ENCODE results near the gene SETD1B. TPM values are rescaled to one million over a fixed set of nuclear protein-coding genes. Genes with fewer than 3 reads are reported as not detected.

The SETD1B gene
- total RNA-seq, 2 experiments from 2014 or later: 13.3 TPM

DNA sequence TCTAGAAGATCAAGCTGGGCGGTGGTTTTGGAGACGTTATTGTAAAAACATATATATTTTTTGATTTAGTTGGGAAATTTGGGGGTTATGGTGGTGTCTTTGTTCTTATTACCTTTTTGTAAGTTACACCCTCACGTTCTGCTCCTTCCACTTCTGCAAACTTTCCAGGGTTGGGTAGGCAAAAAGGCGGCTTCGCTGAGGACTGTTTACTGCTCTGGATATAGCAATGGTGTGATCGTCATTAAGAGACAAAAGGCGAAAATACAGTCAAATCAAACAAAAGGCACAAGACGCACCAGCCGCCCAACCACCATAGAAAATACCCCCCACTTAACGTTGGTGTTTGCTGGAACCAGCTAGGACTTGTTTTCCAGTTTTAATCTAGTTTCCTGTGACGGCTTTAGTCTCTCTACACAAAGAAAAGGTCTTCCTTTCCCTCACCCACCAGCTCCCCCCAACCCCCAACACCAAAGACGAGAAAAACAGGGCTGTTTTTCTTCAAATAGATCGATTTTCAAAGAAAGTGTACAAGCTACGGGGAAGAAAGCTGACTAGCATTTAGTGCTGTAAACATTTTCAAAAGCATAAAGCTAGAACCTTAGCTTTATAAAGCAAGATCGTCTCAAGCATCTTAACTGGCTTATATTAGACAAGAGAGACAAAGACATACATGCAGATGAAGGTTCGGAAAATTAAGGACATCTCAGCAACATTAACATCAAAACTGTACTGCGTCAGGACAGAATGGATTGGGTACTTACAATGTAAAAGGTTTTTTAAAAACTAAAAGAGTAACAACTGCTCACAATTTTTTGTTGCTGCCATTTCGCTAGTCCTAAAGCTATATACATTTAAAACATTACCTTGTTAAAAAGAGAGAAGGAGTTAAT lies 2.0 kb upstream of the SETD1B start:
- ATAC-seq (no peak), DNase-seq (peak; percentile 60)
- H3K27me3 Mint-ChIP-seq: no peaks in the 10 kb centered on the region
- ChIA-PET POLR2A (interaction anchor here (0.7 to 30.9 kb wide), 12 partner anchors 1 to 1601 kb away, joined by 3 to 683 read pairs (median 4); partner anchors contain the start of genes ORAI1, PSMD9, RHOF and RPLP0), CTCF (interaction anchor here (1.0 to 15.4 kb wide), 7 partner anchors 5 to 87 kb away, joined by 3 to 698 read pairs (median 10); partner anchors contain the start of genes PSMD9, RHOF and SETD1B)
- peaks cover 26% of the 10 kb centered on the region for H3K4me1 Mint-ChIP-seq (ENCODE audit: low read depth)
- TF ChIP-seq, protein P1, sequence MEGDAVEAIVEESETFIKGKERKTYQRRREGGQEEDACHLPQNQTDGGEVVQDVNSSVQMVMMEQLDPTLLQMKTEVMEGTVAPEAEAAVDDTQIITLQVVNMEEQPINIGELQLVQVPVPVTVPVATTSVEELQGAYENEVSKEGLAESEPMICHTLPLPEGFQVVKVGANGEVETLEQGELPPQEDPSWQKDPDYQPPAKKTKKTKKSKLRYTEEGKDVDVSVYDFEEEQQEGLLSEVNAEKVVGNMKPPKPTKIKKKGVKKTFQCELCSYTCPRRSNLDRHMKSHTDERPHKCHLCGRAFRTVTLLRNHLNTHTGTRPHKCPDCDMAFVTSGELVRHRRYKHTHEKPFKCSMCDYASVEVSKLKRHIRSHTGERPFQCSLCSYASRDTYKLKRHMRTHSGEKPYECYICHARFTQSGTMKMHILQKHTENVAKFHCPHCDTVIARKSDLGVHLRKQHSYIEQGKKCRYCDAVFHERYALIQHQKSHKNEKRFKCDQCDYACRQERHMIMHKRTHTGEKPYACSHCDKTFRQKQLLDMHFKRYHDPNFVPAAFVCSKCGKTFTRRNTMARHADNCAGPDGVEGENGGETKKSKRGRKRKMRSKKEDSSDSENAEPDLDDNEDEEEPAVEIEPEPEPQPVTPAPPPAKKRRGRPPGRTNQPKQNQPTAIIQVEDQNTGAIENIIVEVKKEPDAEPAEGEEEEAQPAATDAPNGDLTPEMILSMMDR (IDR thresholded peaks at IDR 0.05): no peak
- H3K36me3 Mint-ChIP-seq (ENCODE audit: low read depth): peaks cover 40% of the 10 kb centered on the region
- H3K27ac Mint-ChIP-seq: peak overlapping the region; percentile 99
- H3K4me3 Mint-ChIP-seq: peak overlapping the region; percentile 83
- intact Hi-C loops (cut with micrococcal nuclease): no loop called here
- H3K9me3 Mint-ChIP-seq: no peaks in the 10 kb centered on the region

DNA sequence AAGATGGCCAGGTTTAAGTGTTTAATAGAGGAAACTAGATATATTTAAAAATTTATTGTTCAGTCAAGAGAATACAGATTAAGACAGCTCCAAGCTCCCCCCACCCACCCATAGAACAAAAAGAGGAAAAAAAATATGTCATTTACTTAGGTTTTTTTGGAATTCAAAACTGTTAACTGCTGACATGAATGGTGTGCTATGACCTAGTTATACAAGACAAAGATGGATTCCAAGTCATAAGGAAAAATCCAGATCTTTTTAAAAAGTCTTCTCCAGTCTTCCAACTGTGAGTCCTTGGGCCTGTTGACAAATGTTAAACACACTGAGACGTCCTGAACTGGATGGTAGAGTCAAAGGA lies 1.3 kb upstream of the SETD1B start:
- Mint-ChIP-seq H3K4me3 (peak overlapping the region; percentile 83), H3K4me1 (ENCODE audit: low read depth) (peaks cover 29% of the 10 kb centered on the region), H3K27me3 (no peaks in the 10 kb centered on the region), H3K36me3 (ENCODE audit: low read depth) (peaks cover 43% of the 10 kb centered on the region), H3K9me3 (no peaks in the 10 kb centered on the region), H3K27ac (peak overlapping the region; percentile 99)
- TF ChIP-seq, protein P1 (IDR thresholded peaks at IDR 0.05): no peak
- intact Hi-C loops (cut with micrococcal nuclease): no loop called here
- ChIA-PET POLR2A (interaction anchor here (0.5 to 30.9 kb wide), 9 partner anchors 2 to 1601 kb away, joined by 3 to 683 read pairs (median 4); partner anchors contain the start of genes PSMD9, RHOF, RPLP0 and SETD1B), CTCF (interaction anchor here (1.0 to 15.4 kb wide), 5 partner anchors 5 to 86 kb away, joined by 3 to 698 read pairs (median 10); partner anchors contain the start of genes PSMD9, RHOF and SETD1B)
- ATAC-seq (no peak), DNase-seq (no peak)

DNA sequence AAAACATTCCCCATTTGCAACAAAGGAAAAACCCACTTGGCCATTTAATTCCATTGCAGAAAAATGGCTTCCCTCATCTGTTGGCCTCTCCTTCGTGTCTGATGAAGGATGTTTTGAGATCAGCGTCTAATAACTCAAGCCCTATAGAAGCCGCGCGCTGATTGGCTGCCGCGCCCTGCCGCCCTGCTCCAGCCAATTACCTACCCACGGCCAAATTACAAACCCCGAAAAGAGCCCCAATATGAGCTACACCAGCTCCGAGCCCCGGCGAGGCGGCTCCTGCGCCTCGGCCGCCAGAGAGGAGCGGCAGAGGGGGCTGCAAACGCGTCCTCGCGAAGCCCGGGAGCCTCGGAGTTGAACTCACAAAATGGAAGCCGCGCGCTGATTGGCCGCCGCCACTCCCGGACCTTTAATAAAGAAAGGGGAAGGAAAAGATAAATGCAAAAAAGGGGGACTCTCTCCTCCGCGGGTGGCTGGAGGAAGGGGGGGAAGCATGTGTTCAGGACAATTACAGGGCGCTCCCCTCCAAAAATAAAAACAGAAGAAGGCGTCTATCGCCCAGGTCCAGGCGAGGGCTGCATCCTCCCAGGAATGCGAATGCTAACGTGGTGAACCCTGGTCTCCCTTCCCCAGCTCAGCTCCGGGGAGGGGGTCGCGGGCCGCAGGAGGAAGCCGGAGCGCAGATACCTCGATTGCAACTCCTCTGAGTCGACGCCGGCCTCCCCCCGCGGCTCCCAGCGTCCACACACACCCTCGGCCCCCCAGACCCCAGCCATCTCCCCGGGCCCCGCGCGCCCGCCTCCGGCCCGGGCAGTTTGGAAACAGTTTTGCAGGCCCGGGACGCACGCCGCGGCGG lies 738 bp upstream of the SETD1B start:
- Mint-ChIP-seq H3K27ac (peak overlapping the region; percentile 99), H3K9me3 (no peaks in the 10 kb centered on the region), H3K27me3 (no peaks in the 10 kb centered on the region), H3K4me3 (peak overlapping the region; percentile 83), H3K4me1 (ENCODE audit: low read depth) (peaks cover 25% of the 10 kb centered on the region), H3K36me3 (ENCODE audit: low read depth) (peaks cover 43% of the 10 kb centered on the region)
- TF ChIP-seq, protein P1 (IDR thresholded peaks at IDR 0.05): no peak
- intact Hi-C loops (cut with micrococcal nuclease): no loop called here
- ChIA-PET POLR2A (interaction anchor here (0.5 to 30.9 kb wide), 9 partner anchors 2 to 228 kb away, joined by 3 to 683 read pairs (median 4); partner anchors contain the start of genes RHOF and SETD1B), CTCF (interaction anchor here (1.0 to 15.4 kb wide), 4 partner anchors 4 to 26 kb away, joined by 5 to 698 read pairs (median 354); partner anchors contain the start of genes RHOF and SETD1B)
- peak; percentile 60 for ATAC-seq
- DNase-seq: peak; percentile 97

DNA sequence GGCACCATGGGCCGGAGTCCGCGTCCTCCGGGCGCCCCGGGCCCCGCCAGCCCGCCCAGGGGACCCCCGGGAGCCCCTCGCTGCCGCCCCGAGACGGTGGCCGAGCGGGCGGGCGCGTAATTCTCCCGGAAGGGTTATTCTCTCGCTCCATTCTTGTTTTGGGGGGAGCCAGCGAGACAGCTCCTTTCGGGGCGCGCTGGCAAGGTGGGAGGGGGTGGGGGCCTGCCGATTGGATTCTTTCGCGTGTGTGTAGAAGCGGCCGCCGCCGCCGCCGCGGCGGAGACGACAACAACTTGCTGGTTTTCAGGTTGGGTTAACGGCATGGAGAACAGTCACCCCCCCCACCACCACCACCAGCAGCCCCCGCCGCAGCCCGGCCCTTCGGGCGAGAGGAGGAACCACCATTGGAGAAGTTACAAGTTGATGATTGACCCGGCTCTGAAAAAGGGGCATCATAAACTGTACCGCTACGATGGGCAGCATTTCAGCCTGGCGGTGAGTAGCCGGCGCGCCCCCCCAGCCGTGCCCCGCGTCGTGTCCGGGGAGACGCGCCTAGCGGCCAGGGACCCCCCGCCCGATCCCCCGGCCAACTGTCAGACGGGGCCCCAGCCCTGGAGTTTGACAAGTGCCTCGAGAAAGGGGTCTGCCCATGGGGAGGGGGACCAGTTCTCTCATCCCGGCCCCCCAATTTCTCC lies 755 bp downstream of the SETD1B start:
- CTCF ChIA-PET: interaction anchor here (0.7 to 13.5 kb wide), 3 partner anchors 8 to 84 kb away, joined by 3 to 698 read pairs (median 4); partner anchors contain the start of genes PSMD9, RHOF and SETD1B
- H3K27me3 Mint-ChIP-seq: no peaks in the 10 kb centered on the region

More for the DNA sequence above, 755 bp downstream of the SETD1B start:
- H3K4me1 Mint-ChIP-seq (ENCODE audit: low read depth): peaks cover 15% of the 10 kb centered on the region
- peaks cover 41% of the 10 kb centered on the region for H3K36me3 Mint-ChIP-seq (ENCODE audit: low read depth)
- H3K9me3 Mint-ChIP-seq: no peaks in the 10 kb centered on the region
- no peak for ATAC-seq
- peak overlapping the region; percentile 97 for H3K27ac Mint-ChIP-seq
- peak overlapping the region; percentile 92 for H3K4me3 Mint-ChIP-seq
- intact Hi-C loops (cut with micrococcal nuclease): no loop called here
- DNase-seq: peak; percentile 70
- TF ChIP-seq, protein P1 (IDR thresholded peaks at IDR 0.05): no peak
- POLR2A ChIA-PET: interaction anchor here (0.9 to 25.9 kb wide), 4 partner anchors 8 to 274 kb away, joined by 4 to 683 read pairs (median 8); partner anchors contain the start of genes MLXIP, RHOF and TMEM120B

Measured in activated CD8-positive, alpha-beta T cell treated with anti-CD3 and anti-CD28 coated beads for 36 hours (primary cell).